T-cell (primary cell): Measurements from ENCODE around the gene TNNT2. TPM values are rescaled to one million over a fixed set of nuclear protein-coding genes. Genes with fewer than 3 reads are reported as not detected.

Experiments used
- total RNA-seq, 35 experiments: library from RNA in 6 of 35; stranded (reverse) in 6 of 35; fragments of 120-200 nt in 1 of 35; gene quantifications; one replicate each; pipeline versions ENCODE4 v1.2.1 to v1.2.4 and lab custom pipeline; 2013 to 2026

The TNNT2 gene
- total RNA-seq, 5 donors from 2014 or later (not counting 1 experiment from before 2014, with no cell fraction given): not detected

Other genes with a start within 250 kb of the TNNT2 start
- gene TMEM9, start 223.2 kb downstream of the TNNT2 start, total RNA-seq: 10 to 100 TPM; 15.5 to 22.2 (median 17.7) TPM
- not detected for gene IGFN1, start 186.9 kb downstream of the TNNT2 start, total RNA-seq
- gene PKP1, start 94.2 kb downstream of the TNNT2 start, total RNA-seq: under 1 TPM in 3 of 5 donors, not detected in 2; 0.03 to 0.06 (median 0.06) TPM
- 1 to 10 TPM in 2 of 5 donors, under 1 TPM in 1, not detected in 2; 0.53 to 1.7 (median 1.1) TPM for gene LAD1, start 21.6 kb upstream of the TNNT2 start, total RNA-seq
- gene TNNI1, start 44.0 kb upstream of the TNNT2 start, total RNA-seq: not detected
- 1 to 10 TPM in 4 of 5 donors, under 1 TPM in 1; 0.83 to 5.8 (median 3.6) TPM for gene PHLDA3, start 91.5 kb upstream of the TNNT2 start, total RNA-seq
- gene CSRP1, start 129.4 kb upstream of the TNNT2 start, total RNA-seq: 10 to 100 TPM; 35.0 to 47.2 (median 36.8) TPM
- 1 to 10 TPM; 2.8 to 6.9 (median 4.7) TPM for gene NAV1, start 161.4 kb upstream of the TNNT2 start, total RNA-seq